EL (cell line): ENCODE results near the gene CAMSAP1.
A peak's percentile ranks its signal among the peaks of the same experiment; 100 is the strongest.

ENCODE experiments used
- DNase-seq: peaks from one replicate; pipeline ENCODE4 v3.0.0-alpha.2; 2016

The CAMSAP1 gene

DNA sequence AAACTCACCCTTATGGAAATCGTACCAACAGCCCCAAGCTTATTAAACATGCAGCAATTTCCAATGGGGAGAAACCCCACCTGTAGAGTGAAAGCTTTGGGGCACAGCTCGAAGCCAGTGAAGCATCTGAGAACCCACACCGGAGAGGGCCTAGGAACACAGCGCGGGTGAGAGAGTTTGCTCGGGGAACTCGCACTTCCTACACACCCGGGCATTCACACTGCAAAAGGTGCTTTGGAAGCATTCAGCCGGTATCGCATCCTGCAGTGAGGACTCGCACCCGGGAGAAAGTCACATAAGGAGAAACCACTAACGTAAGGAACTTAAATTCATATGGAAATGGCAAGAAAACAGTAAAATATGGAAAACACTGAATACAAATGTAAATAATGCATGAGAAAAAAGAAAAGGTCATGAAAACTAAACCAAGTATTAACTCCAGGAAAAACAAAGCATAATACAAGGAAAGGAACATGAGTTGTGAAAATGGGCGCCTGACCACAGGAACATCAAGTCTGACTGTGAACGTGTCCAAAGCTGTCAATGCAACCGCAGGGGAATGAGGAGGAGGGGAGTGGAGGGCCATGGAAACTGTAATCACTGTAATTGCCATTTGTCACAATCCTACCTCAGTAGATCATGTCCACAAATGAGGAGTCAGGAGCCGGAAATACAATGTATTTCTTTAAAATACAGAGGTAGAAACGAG is 28.7 kb downstream of the CAMSAP1 start:
- DNase-seq = no peak

DNA sequence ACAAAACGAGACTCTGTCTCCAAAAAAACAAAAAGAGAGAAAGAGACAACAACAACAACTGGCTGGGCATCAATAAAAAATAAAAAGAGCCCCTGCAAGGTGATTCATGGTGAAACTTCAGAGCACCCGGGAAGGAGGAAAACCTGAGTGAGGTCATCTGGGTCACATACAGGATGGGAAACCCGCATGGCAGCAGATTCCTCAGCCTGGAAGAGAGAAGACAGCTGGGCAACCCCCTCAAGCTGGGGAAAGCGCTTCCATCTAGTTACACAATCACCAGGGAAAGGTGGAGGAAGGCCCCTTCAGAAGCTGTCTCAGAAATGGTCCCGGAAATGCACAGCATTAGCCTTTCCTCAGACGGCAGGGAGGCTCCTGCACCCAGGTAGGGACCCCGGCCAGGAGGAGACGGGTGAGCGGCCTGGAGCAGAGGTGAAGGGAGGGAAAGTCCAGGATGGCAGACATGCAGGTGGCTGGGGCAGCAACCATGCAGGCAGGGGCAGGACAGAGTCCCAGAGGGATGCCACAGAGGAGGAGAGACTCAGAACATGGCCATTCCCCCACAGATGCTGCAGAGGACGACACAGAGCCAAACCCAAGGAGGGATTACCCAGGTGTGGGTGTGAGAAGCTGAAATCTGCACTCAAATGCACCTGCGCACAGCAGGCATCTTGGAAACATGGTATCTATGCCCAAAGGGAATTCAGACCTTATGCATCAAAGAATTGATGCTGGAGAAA is 29.4 kb downstream of the CAMSAP1 start:
- DNase-seq = no peak

DNA sequence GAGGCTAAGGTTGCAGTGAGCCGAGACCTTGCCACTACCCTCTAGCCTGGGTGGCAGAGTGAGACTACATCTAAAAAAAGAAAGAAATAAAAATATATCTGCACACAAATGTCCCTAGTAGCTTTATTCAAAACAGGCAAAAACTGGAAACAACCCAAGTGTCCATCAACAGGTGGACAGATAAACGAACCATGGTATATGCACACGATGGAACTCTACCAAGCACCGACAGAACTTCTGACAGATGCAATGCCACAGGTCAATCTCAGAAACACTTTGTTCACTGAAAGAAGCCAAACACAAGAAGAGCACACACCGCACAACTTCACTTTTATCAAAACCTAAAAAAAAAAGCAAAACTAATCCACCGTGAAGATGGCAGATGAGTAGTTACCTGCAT is 30.4 kb downstream of the CAMSAP1 start:
- no peak for DNase-seq

DNA sequence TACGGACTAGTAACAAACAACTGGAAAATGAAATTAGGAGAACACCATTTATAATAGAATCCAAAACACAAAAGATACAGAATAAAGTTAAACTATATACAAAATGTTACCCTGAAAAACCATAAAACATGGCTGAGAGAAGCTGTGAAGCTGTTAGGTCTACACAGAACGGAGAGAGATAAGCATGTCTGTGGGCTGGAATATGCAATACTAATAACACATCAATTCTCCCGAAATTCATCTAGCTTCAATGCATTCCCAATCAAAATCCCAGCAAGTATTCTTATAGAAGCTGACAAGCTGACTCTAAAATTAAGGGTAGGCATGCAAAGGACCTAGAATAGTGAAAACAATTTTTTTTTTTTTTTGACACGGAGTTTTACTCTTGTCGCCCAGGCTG is 32.5 kb downstream of the CAMSAP1 start:
- no peak for DNase-seq

DNA sequence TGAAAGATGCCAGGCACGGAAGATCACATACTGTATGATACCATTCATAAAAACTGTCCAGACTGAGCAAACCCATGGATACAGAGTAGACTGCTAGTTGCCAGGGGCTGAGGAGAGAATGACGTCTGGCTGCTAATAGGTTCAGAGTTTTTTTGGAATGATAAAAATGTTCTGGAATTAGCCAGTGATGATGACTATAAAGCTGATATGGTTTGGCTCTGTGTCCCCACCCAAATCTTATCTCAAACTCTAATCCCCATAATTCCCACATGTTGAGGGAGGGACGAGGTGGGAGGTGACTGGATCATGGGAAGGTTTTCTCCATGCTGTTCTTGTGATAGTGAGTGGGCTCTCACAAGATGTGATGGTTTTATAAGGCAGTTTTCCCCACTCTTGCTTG is 37.4 kb downstream of the CAMSAP1 start:
- no peak for DNase-seq

DNA sequence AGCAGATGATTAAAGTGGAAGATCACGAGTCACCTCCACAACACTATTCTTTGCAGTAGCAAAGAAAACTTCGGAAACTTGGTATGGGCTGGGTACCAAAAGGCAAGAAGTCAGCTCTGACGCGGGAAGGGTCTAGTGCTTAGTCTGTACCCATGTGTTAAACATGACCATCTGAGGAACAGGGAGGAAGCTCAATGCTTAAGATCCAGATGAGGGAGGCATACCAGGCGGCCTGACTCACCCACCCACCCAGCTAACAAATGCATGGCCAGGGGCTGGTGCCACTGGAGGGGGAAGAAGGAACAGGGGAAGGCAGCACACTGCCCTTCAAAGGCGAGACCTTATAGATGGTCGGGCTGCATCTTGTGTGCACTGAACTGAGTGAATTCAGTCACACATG is 41.8 kb downstream of the CAMSAP1 start:
- DNase-seq = peak; percentile 54

DNA sequence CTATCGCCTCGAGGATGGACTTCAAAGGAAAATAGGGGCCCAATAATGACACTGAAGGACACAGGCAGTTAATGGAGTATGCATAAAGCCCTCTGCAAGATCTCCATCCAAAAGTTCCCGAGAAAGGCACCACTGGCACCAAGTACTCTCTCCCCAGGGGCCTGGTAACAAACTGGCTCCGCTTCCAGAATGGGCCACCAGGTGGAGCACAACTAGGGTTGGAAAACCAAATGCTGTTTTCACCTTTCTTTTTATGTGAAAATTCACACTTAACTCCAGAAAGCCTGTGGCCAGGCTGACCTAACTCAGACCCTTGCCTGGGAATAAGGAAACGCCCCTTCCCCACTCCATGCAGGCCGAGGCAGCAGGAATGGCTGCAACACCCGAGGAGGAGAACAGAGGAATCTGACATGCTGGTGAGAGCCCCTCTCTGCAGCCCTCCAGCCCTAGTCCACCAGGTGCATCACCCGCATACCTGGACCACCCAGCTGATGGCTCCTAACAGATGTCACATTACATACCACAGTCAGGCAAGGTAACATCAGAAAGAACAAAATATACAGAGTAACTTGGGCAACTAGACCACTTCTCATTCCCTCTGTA is 42.8 kb downstream of the CAMSAP1 start:
- peak; percentile 50 for DNase-seq

DNA sequence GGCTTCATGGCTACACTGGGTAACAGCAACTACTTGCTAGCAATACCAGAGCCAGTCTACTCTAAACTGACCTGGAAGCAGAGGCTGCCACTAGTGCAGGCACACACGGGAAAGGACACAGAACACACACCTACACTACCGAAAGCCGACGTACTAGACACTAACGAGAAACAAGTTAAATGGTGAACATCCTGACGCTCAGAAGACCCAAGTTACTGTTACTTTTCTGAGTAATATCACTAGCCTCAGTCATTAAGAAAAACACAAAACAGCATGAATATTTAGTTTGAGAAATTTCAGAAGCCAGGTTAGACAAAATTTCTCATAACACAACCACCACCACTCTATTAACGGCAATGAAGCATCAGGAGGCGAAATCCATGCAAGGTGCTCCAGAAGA is 44.5 kb downstream of the CAMSAP1 start:
- DNase-seq = no peak

DNA sequence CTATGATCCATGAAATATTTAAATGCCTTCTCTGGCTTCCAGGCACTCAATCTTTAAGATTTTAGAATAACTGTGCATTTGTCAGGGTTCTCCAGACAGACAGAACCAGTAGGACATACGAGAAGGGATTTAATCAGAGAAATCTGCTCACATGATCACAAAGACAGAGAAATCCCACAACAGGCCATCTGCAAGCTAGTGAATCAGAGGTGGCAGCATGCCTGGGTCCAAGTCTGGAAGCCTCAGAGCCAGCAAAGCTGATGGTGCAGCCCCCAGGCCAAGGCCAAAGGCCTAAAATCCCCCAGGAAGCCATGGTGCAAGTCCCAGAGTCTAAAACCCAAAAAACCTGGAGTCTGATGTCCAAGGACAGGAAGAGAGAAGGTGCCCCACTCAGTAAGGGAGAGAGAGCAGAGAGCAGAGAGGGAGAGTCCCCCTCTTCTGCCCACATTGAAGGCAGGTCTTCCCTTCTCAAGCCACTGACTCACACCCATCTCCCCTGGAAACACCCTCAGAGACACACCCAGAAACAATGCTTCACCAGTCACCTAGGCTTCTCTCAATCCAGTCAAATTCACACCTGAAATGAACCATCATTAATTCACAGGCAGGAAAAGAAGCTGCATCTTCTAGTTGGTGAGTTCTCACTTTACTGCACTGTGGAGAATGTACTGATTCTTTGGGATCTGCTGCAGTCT is 48.7 kb downstream of the CAMSAP1 start:
- DNase-seq = no peak

DNA sequence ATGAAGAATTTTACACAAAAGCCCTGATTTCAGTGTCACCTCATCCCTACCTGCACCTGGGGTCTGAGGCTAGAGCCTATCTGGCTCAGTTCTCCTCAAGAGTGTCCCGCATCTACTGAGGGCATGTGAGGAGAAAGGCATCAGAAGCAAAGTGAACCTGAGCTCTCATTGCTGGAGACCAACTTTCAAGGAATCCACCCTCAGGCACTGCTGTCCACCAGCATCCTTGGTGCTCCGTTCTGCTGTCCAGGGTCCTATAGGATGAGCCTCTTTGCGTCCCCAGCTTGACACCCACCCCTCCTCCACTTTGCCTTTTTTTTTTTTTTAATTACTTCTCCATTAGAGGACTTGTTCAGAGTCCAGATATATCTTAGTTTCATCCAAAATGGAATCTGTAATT is 49.5 kb downstream of the CAMSAP1 start:
- peak; percentile 7 for DNase-seq

DNA sequence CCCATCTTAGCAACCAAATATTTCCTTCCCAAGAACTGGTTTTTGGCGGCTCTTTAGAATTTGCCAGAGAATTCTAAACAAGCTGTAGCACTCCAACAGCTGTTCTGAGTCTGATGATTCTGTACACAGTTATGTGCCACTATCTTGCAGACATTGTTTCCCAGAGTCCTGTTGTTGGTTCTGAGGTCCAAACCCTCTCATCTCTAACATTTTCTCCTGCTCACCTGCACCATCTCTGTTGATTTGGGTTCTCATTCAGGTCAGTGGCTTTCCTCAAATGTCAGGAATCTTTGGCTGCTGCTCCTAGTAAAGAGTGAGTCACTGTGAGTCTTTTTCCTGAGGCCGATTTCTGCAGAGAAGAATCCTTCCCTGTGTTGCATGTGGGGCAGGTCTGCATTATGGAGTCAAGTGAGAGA is 50.0 kb downstream of the CAMSAP1 start:
- DNase-seq = peak; percentile 53

DNA sequence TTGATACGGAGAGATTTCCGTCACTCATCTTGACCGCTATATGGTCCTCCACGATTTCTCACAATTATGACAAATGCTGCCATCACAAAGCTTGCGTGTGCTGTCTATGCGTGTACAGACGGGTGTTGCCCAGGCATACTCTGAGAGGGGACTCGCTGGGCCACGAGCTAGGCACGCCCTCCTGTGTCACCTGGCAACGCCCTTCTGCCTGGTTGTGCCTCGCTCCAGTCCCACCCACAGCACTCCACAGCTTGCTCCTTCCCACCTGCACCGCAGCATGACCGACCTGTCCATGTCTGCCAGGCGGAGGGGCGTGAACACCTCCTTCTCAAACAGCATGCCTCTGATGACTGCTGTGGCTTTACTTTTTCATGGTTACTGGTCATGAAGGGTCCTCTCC is 55.6 kb downstream of the CAMSAP1 start:
- DNase-seq = no peak

DNA sequence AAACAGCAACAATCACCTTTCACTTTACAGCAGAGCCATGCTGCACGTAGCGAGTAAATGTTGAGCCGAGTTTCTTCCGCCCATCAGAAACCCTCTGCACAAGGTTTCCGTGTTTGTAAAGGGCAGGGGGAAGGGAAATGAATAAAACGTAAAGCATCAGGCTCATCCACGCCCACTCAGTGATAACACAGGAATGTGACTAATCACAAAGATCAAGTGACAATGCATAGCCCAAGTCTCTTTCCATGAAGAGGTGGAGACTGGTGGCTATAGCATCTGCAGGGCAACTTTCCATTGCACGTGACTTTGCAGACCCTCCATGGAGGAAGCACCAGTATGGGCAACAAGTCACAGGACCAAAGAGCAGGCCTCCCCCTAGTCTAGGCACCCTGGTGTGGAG is 56.6 kb downstream of the CAMSAP1 start:
- no peak for DNase-seq

DNA sequence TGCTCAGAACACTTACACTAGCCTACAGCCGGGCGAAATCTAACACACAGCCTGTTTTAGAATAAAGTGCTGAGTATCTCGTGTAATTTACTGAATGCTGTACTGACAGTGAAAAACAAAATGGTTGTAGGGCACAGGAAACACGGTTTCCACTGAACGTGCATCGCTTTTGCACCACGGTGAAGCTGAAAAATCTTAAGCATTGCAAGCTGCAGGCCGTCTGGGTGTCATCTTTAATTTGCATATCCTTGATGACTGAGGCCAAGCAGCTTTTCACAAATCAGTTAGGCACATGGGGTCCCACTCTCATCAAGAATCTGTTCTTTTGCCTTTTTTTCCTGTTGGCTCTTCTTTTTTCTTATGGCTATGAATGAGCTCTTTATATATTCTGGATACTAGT is 58.2 kb downstream of the CAMSAP1 start:
- DNase-seq = no peak

DNA sequence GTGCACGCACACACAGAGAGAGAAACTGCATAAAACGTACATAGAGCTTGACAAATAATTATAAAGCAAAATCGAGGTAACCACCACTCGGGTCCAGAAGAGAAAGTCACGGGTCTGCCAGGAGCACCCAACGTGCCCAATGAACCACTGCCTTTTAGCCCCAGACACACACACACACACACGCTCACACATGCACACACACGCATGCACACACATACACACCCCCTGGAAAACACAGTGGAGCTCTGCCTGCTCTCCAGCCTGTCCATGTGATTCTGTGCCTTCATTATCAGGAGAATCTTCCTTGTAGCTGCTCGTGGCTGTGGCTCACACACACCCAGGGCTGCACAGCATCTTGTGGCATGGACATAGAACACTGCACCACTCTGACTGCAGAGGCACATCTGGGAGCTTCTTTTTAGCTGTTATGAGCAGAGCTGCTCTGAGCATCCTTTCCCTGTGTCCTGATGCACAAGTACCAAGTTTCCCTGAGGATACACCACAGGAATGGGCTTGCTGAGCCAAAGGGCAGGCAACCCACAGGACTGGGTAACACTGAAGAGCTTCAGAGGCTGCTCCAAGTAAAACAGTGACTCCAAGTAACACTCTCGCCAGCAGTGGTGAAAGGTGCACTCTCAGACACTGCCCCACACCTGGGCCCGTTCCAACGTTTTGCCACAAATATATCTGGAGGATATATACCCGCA is 58.9 kb downstream of the CAMSAP1 start:
- no peak for DNase-seq

DNA sequence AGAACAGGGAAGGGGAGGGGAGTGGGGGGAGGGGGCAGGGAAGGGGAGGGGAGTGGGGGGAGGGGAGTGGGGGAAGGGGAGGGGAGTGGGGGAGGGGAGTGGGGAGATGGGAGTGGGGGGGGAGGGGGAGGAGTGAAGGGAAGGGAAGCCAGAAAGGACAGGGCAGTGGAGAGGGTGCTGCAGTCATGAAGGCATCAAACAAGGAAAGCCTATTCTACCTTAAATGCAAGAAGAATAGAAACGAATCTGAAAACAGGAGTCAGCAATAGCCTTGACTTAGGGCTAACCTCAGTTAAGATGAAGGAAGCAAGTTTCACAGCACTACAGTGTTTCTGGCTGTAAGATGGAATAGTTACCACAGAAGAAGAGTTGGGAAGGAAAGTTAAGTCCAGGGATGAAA is 59.5 kb downstream of the CAMSAP1 start:
- no peak for DNase-seq

DNA sequence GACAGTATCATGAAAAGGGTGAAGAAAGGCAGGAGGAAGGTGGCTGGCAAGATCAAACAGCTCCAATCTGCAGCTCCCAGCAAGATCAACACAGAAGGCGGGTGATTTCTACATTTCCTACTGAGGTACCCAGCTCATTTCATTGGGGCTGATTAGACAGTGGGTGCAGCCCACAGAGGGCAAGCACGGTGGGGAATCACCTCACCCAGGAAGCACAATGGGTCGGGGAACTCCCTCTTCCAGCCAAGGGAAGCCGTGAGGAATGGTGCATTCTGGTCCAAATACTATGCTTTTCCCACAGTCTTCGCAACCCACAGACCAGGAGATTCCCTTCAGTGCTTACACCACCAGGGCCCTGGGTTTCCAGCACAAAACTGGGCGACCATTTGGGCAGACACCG is 66.8 kb downstream of the CAMSAP1 start:
- DNase-seq = no peak

DNA sequence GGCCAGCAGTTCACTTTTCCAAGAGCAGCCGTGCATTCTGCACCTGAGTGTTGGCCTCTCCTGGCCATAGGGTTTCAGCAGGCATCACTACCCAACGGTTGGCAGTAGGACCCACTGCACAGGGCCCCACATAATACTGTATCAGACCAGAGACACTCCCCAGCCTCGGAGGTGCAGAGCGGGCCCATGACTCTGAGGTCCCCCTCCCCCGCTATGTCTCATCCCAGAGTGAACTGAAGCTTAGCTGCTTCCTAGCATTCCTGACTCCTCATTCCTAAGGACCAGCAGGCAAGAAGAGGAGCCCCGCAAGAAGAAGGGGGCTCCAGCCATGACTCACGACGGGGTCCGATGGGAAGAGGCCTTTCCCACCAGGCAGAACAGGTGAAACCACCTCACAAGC is 67.2 kb downstream of the CAMSAP1 start:
- DNase-seq = no peak

DNA sequence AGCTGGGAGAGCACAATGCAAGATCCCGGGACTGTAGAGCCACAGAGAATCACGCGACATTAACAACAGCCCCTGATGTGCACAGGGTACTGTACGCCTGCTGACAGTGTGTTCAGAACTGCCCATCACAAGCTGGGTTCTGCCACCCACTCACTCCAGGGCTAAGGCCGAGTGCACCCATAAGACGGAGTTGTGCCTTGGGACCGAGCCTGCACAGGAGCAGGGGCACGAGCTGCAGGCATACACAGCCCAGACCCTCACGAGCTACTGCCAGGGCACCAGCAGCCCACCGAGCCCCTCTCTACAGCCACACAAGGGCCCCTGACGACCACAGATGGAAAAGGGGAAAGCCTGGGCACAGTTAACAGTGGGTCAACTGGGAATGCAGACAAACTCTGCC is 67.8 kb downstream of the CAMSAP1 start:
- no peak for DNase-seq

DNA sequence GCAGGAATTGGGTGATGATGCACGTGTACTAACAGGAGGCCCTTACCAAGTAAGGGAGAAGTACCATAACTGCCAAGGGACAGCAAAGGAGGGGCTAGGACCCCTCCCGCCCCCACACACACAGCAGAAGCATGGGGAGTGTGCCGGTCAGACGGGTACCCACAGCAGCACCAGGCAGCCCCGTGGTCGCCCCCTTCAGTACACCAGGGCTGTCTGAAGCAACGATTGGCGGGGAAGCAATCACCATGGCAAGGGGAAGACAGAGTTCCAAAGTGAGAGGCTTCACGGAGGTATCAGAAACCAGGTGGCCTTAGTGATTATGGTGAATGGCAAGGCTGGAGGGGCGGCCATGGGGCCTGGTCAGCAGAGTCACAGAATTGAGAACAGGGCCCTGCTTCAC is 72.2 kb downstream of the CAMSAP1 start:
- no peak for DNase-seq

DNA sequence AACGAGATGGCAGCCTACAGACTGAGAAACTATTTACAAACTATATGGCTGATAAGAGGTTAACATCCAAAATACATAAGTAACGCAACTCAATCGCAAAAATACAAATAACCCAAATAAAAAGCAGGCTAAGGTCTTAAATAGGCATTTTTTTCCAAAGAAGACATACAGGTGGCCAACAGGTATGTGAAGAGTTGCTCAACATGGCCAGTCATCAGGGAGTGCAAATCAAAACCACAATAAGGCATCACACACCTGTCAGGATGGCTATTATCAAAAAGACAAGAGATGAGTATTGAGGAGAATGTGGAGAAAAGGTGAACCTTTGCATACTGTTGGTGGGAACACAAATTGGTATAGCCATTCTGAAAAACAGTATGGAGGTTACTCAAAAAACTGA is 73.5 kb downstream of the CAMSAP1 start:
- no peak for DNase-seq

DNA sequence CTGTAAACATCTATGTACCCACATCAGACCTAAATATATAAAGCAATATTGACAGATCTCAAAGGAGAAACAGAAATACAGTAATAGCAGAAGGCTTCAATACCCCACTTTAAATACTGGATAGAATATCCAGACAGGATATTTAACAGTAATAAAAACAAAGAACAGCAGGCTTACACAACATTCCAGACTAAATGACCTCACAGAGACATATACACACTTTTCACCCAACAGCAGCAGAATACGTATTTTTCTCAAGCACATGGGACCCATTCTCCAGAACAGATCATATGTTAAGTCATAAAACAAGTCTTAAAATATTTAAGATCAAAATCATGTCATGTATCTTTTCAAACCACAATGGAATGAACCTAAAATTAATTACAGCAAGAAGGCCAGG is 76.8 kb downstream of the CAMSAP1 start:
- no peak for DNase-seq

DNA sequence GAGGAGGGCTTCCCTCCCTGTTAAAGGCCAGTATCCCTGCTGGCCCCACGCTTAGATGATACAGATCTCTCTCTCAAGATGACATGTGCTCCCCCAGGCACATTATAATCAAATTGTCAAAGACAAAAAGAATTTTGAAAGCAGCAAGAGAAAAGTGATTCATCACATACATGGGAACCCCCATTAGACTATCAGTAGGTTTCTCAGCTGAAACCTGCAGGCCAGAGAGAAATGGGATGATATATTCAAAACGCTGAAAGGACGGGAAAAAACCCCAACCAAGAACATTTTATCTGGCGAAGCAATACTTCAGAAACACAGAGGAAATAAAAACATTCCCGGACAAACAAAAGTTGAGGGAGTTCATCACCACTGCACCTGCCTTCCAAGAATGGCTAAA is 78.7 kb downstream of the CAMSAP1 start:
- DNase-seq = no peak
